Measurements from ENCODE around the gene PIEZO1.

Gene PIEZO1

DNA sequence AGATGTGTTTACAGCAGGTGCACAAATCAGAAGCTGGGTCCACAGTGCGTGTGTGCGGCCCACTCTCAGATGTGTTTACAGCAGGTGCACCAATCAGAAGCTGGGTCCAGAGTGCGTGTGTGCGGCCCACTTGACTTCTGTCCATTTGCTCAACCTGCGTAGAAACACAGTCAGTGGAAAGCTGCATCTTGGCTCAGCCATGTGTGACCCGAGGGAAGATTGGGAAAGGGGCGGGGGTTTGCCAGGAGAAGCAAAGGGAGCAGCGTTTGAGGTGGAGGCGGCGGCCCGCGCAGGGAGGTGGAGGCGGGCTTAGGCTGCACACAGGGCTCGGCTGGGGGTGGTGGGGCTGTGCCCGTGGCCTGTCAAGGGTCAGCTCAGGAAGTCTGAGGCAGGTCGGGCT, 74.5 kb downstream of the PIEZO1 start:
- TF ChIP-seq, protein P1, sequence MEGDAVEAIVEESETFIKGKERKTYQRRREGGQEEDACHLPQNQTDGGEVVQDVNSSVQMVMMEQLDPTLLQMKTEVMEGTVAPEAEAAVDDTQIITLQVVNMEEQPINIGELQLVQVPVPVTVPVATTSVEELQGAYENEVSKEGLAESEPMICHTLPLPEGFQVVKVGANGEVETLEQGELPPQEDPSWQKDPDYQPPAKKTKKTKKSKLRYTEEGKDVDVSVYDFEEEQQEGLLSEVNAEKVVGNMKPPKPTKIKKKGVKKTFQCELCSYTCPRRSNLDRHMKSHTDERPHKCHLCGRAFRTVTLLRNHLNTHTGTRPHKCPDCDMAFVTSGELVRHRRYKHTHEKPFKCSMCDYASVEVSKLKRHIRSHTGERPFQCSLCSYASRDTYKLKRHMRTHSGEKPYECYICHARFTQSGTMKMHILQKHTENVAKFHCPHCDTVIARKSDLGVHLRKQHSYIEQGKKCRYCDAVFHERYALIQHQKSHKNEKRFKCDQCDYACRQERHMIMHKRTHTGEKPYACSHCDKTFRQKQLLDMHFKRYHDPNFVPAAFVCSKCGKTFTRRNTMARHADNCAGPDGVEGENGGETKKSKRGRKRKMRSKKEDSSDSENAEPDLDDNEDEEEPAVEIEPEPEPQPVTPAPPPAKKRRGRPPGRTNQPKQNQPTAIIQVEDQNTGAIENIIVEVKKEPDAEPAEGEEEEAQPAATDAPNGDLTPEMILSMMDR (conservative IDR thresholded peaks at IDR 0.05; ENCODE audit: low read depth): no peak
- CTCF ChIA-PET: interaction anchor here (0.6 kb wide), 1 partner anchor 1008 kb away, joined by 5 read pairs; no protein-coding TSS in a partner anchor
- POLR2A ChIA-PET (ENCODE audit: low non-redundant PET): no interaction called here
- H3K27ac ChIP-seq: peak overlapping the region; percentile 37
- DNase-seq (ENCODE audit: low spot score): no peak

DNA sequence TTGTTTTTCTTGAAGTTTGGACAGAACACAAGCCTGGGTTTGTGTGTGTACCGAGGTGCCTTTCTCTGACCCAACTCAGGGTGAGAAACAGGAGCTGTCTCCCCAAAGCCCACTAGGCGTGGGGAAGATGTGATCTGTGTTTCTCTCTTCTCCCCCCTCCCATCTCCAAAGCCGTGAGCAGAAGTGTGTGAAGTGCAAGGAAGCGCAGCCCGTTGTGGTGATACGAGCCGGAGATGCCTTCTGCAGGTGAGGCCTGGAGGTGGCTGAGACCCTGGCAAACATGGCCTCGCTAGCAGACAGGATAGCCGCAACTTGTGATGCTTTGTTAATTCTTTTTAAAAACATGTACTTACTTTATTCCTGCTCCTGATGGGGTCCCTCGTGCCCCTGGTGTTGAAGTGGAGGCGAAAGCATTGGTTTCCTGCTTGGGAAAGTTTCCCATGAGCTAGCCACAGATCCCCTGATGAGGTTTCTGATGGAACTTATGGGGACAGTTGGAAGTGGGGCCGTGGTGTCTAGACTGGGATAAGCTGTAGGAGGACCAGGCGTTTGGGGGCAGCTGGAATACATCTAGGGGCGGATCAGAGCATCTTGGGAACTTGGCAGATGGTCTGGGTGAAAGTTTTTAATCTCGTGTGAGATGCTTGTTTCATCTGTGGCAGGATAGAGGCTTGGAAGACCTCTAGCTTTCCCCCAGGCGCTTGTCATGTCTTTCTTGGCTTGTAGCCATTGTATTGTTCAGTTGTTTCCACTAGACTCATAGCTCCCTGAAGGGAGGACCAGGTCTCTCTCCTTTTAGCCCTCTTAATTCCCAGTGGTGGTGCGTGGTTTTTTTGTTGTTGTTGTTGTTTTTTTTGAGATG, 77.8 kb downstream of the PIEZO1 start:
- no peak for DNase-seq (ENCODE audit: low spot score)
- ChIA-PET CTCF (interaction anchor here (0.6 to 1.1 kb wide), 2 partner anchors 30 to 1153 kb away, joined by 3 read pairs; no protein-coding TSS in a partner anchor), POLR2A (ENCODE audit: low non-redundant PET) (no interaction called here)
- H3K27ac ChIP-seq: peak overlapping the region; percentile 67
- TF ChIP-seq, protein P1 (conservative IDR thresholded peaks at IDR 0.05; ENCODE audit: low read depth): no peak

GRCh38 chr16:88706229-88706964, 78.6 kb downstream of the PIEZO1 start, which contains the start of the genes CTU2 and RNF166:
CTU2 (plus strand) TSS chr16:88706503; CDS start chr16:88706531, 28 bp downstream.
RNF166 (minus strand) TSS chr16:88706408; CDS start chr16:88706325, 83 bp downstream.
- ChIA-PET POLR2A (ENCODE audit: low non-redundant PET) (no interaction called here), CTCF (interaction anchor here (1.1 kb wide), 1 partner anchor 31 kb away, joined by 3 read pairs; no protein-coding TSS in a partner anchor)
- peak; percentile 92 for DNase-seq (ENCODE audit: low spot score)
- TF ChIP-seq, protein P1 (conservative IDR thresholded peaks at IDR 0.05; ENCODE audit: low read depth): no peak
- H3K27ac ChIP-seq: peak within 1 kb of the TSS; percentile 67

DNA sequence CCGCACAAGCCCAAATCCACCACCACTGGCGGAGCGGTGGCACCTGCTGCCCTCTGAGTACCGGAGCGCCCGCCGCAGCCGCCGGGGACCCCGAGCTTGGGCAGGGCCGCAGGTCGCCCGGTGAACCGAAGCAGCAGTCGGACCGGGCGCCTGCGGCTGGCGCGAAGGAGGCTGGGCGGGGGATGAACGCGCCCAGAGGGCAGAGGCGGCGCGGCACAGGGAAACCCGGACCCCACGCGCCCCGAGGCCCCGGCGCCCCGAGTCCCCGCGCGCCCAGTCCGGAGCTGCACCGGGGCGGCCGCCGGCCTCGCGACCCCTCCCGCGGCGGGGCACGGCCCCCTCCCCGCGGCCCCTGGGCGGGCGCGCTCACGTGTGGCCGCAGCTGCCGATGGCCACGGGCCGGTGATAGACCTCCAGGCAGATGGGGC, 79.2 kb downstream of the PIEZO1 start:
- TF ChIP-seq, protein P1 (conservative IDR thresholded peaks at IDR 0.05; ENCODE audit: low read depth): no peak
- no peak for DNase-seq (ENCODE audit: low spot score)
- H3K27ac ChIP-seq: peak overlapping the region; percentile 67
- POLR2A ChIA-PET (ENCODE audit: low non-redundant PET): no interaction called here
- CTCF ChIA-PET: interaction anchor here (1.1 kb wide), 1 partner anchor 31 kb away, joined by 3 read pairs; no protein-coding TSS in a partner anchor

DNA sequence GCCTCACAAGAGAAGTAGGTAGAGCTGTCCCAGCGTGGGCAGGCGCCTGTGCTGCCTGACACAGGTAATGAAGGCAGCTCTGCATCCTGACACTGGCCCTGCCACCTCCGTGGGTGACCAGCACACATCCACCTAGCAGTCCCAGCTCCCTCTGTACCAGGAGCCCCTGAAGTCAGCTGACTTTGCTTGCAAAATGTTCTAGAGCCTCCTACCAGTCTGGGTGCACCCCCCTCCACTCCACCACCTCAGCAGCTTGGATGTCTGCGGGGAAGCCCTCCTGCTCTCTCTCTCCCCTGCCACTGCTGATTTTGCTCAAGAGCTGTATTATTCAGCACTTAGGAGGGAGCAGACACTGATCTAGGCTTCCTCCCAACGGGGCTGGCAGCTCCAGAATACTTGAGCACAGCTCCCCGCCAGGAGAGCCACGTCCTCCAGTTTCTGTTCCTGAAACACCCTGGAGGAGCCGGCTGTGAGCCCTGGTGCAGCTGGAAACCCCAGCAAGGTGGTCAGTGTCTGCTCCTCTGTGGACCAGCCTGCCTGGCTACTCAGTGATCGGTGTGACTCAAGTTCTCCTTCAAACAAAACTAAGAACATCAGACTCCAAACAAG, 79.8 kb downstream of the PIEZO1 start:
- TF ChIP-seq, protein P1 (conservative IDR thresholded peaks at IDR 0.05; ENCODE audit: low read depth): no peak
- no peak for DNase-seq (ENCODE audit: low spot score)
- peak overlapping the region; percentile 67 for H3K27ac ChIP-seq
- ChIA-PET CTCF (interaction anchor here (0.6 kb wide), 1 partner anchor 33 kb away, joined by 5 read pairs; no protein-coding TSS in a partner anchor), POLR2A (ENCODE audit: low non-redundant PET) (no interaction called here)

All from RWPE1 (cell line).